ENCODE data around the gene TFF3. TPM values are rescaled to one million over a fixed set of nuclear protein-coding genes. Genes with fewer than 3 reads are reported as not detected.

The TFF3 gene
- polyA plus RNA-seq, 1 experiment: not detected

DNA sequence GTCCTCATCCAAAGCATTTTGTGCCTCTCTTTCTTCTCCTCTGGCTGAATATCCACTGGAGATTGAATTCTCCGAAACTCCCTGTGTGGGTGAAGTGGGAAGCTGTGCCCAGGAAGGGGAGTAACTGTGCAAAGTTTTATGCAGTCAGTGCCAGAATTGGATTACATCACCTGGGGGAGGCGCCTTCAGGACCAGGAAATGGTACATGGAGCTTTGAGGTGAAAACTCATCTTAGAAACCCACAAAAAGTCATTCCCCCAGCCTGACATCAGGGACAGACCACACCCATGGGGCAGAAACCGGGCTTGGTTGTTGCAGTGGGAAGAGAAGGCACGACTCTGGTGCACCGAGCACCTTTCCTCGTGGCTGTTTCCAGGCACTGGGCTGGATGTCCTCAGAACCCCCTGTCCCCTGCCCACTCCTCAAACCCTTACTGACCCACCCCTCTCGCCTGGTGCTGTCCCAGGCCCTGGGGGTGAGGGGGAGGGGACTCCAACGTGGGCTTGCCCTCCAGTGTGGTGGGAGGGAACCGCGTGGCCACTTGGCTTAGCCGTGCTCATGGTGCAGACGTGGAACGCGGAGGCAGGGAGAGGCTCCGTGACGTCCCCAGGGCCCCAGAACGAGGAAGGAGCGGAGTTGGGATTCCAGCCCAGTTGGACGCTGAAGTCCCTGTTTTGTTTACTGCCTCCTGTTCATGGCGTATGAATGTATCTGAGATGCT is 15.7 kb downstream of the TFF3 start:
- ChIA-PET POLR2A (no interaction called here), CTCF (interaction anchor here (0.8 kb wide), 1 partner anchor 10 kb away, joined by 3 read pairs; no protein-coding TSS in a partner anchor)
- no peak for DNase-seq (ENCODE audit: low read depth)
- Histone ChIP-seq H3K27me3 (ENCODE audit: control insufficient read depth, insufficient read depth, low read length) (no peaks in the 10 kb centered on the region), H3K36me3 (ENCODE audit: control insufficient read depth, insufficient read depth, low read length) (no peaks in the 10 kb centered on the region), H3K4me3 (ENCODE audit: low read depth, low read length) (no peak overlapping the region)
- TF ChIP-seq, protein P1, sequence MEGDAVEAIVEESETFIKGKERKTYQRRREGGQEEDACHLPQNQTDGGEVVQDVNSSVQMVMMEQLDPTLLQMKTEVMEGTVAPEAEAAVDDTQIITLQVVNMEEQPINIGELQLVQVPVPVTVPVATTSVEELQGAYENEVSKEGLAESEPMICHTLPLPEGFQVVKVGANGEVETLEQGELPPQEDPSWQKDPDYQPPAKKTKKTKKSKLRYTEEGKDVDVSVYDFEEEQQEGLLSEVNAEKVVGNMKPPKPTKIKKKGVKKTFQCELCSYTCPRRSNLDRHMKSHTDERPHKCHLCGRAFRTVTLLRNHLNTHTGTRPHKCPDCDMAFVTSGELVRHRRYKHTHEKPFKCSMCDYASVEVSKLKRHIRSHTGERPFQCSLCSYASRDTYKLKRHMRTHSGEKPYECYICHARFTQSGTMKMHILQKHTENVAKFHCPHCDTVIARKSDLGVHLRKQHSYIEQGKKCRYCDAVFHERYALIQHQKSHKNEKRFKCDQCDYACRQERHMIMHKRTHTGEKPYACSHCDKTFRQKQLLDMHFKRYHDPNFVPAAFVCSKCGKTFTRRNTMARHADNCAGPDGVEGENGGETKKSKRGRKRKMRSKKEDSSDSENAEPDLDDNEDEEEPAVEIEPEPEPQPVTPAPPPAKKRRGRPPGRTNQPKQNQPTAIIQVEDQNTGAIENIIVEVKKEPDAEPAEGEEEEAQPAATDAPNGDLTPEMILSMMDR (IDR thresholded peaks at IDR 0.05; ENCODE audit: insufficient read depth, low read depth, low read length): no peak

DNA sequence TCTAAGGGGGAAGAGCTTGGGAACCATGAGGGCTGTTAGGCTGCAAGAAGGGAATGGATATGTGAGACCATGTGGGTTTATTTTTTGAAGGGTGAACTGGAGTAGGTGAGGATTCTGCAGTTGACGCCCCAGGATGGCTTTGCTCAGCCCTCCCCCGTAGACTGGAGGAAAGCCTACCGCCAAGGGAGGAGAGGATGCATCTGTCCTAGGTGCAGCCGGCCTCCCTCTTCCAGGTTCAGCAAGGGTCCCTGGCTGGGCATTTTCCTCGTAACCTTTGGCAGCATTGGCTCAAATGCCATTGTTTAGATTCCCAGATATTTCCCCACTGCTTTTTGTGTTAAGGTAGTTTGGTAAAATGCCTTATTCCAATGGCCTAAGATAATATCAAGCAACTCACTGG is 16.6 kb downstream of the TFF3 start:
- CTCF ChIA-PET: interaction anchor here (0.8 kb wide), 1 partner anchor 11 kb away, joined by 3 read pairs; no protein-coding TSS in a partner anchor
- H3K4me3 ChIP-seq (ENCODE audit: low read depth, low read length): no peak overlapping the region
- no peaks in the 10 kb centered on the region for H3K27me3 ChIP-seq (ENCODE audit: control insufficient read depth, insufficient read depth, low read length)
- DNase-seq (ENCODE audit: low read depth): no peak
- POLR2A ChIA-PET: no interaction called here
- H3K36me3 ChIP-seq (ENCODE audit: control insufficient read depth, insufficient read depth, low read length): no peaks in the 10 kb centered on the region
- TF ChIP-seq, protein P1 (IDR thresholded peaks at IDR 0.05; ENCODE audit: insufficient read depth, low read depth, low read length): no peak

DNA sequence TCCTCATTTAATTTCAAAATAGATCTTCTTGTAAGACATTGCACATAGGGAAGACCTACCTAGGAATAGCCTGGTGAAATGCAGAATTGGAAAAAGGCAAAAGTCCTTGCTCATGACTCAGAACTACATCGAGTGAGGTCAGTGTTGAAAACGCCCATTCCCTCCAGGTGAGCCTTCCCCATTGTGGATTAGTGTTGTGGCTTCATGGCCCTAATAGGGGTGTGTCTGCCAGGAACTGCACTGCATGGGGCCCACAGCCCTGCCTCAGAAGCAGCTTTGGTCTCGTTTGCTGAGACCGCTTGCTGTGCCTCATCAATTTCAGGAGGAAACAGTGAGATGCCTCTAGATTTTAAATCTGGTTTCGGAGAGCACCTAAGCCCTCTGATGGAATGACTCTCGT is 17.0 kb downstream of the TFF3 start:
- TF ChIP-seq, protein P1 (IDR thresholded peaks at IDR 0.05; ENCODE audit: insufficient read depth, low read depth, low read length): no peak
- H3K4me3 ChIP-seq (ENCODE audit: low read depth, low read length): no peak overlapping the region
- DNase-seq (ENCODE audit: low read depth): no peak
- CTCF ChIA-PET: no interaction called here
- POLR2A ChIA-PET: no interaction called here
- no peaks in the 10 kb centered on the region for H3K36me3 ChIP-seq (ENCODE audit: control insufficient read depth, insufficient read depth, low read length)
- H3K27me3 ChIP-seq (ENCODE audit: control insufficient read depth, insufficient read depth, low read length): no peaks in the 10 kb centered on the region

DNA sequence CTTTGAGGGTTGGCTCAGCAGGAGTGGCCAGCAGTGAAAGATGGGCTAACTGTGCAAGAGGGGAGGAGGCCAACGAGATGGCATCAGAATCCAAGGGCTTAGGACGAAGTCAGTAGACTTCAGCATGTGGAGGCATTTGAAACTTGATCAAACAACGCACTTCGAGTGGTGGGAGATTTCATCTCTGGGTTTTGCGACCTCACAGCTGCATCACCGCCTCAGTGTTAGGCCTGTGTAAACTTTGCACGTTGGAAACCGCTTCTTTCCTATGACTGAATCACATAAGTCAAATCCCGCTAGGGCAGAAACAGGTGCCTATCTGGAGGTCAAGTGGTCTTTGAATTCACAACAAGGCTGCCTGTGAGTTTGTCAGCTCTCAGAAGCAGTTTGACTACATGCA is 17.8 kb downstream of the TFF3 start:
- DNase-seq (ENCODE audit: low read depth): no peak
- H3K4me3 ChIP-seq (ENCODE audit: low read depth, low read length): no peak overlapping the region
- H3K36me3 ChIP-seq (ENCODE audit: control insufficient read depth, insufficient read depth, low read length): no peaks in the 10 kb centered on the region
- CTCF ChIA-PET: interaction anchor here (1.1 to 1.5 kb wide), 3 partner anchors 13 to 151 kb away, joined by 3 to 8 read pairs (median 3); no protein-coding TSS in a partner anchor
- H3K27me3 ChIP-seq (ENCODE audit: control insufficient read depth, insufficient read depth, low read length): no peaks in the 10 kb centered on the region
- TF ChIP-seq, protein P1 (IDR thresholded peaks at IDR 0.05; ENCODE audit: insufficient read depth, low read depth, low read length): no peak
- POLR2A ChIA-PET: no interaction called here

DNA sequence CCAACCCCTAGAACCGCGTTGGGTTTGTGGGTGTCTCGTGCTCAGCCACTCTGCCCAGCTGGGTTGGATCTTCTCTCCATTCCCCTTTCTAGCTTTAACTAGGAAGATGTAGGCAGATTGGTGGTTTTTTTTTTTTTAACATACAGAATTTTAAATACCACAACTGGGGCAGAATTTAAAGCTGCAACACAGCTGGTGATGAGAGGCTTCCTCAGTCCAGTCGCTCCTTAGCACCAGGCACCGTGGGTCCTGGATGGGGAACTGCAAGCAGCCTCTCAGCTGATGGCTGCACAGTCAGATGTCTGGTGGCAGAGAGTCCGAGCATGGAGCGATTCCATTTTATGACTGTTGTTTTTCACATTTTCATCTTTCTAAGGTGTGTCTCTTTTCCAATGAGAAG is 18.7 kb downstream of the TFF3 start:
- ChIA-PET POLR2A (no interaction called here), CTCF (interaction anchor here (1.1 to 1.5 kb wide), 2 partner anchors 14 to 150 kb away, joined by 3 to 8 read pairs; no protein-coding TSS in a partner anchor)
- no peaks in the 10 kb centered on the region for H3K27me3 ChIP-seq (ENCODE audit: control insufficient read depth, insufficient read depth, low read length)
- H3K36me3 ChIP-seq (ENCODE audit: control insufficient read depth, insufficient read depth, low read length): no peaks in the 10 kb centered on the region
- TF ChIP-seq, protein P1 (IDR thresholded peaks at IDR 0.05; ENCODE audit: insufficient read depth, low read depth, low read length): no peak
- DNase-seq (ENCODE audit: low read depth): no peak
- no peak overlapping the region for H3K4me3 ChIP-seq (ENCODE audit: low read depth, low read length)
